Anterior cingulate cortex (tissue), 58 donors: ENCODE data around the gene IPP.
A peak's percentile ranks its signal among the peaks of the same experiment; 100 is the strongest.
"Not testable (repeated sequence)": the region's sequence is repeated elsewhere in the genome, so short reads cannot be mapped to it uniquely, and the experiment has no call there.

Source experiments
- DNase-seq, 58 donors: peaks; one replicate each; lab custom pipeline; 2025; lab: John Stamatoyannopoulos, UW

IPP gene

GRCh38 chr1:45750298-45751038 lies at the start of gene IPP:
TSS of gene IPP (minus strand) at chr1:45750653. CDS start at chr1:45746411, 4,242 bp downstream.
- DNase-seq: peak; percentile 25 to 96 (median 92)

GRCh38 chr1:45796946-45797345 lies 46.5 kb upstream of the IPP start:
- no peak for DNase-seq

GRCh38 chr1:45796381-45796780 lies 45.9 kb upstream of the IPP start:
- no peak for DNase-seq

GRCh38 chr1:45793942-45794604 lies 43.6 kb upstream of the IPP start:
- no peak for DNase-seq

GRCh38 chr1:45792744-45793143 lies 42.3 kb upstream of the IPP start:
- DNase-seq: no peak

- DNase-seq: no peak
Observed at GRCh38 chr1:45789601-45790000, 39.1 kb upstream of the IPP start.

GRCh38 chr1:45787905-45788304 lies 37.5 kb upstream of the IPP start:
- peak in 15 of 58 donors; percentile 1 to 31 (median 4) for DNase-seq

GRCh38 chr1:45785583-45785982 lies 35.1 kb upstream of the IPP start:
- no peak for DNase-seq

- DNase-seq: no peak
Observed at GRCh38 chr1:45775794-45776193, 25.3 kb upstream of the IPP start.

- DNase-seq: no peak
Observed at GRCh38 chr1:45772971-45773370, 22.5 kb upstream of the IPP start.

GRCh38 chr1:45769261-45769932 lies 18.9 kb upstream of the IPP start:
- no peak for DNase-seq

GRCh38 chr1:45767035-45767434 lies 16.6 kb upstream of the IPP start:
- DNase-seq: no peak

GRCh38 chr1:45765999-45766792 lies 15.7 kb upstream of the IPP start:
- no peak for DNase-seq

GRCh38 chr1:45762291-45762690 lies 11.8 kb upstream of the IPP start:
- no peak for DNase-seq

- no peak for DNase-seq
Observed at GRCh38 chr1:45755697-45756096, 5.2 kb upstream of the IPP start.

- DNase-seq: no peak
Observed at GRCh38 chr1:45753248-45754037, 3.0 kb upstream of the IPP start.

GRCh38 chr1:45752441-45753052 lies 2.1 kb upstream of the IPP start:
- DNase-seq: no peak

GRCh38 chr1:45752014-45752413 lies 1.6 kb upstream of the IPP start:
- DNase-seq: no peak

GRCh38 chr1:45751039-45751838 lies 786 bp upstream of the IPP start:
- not testable (repeated sequence) for DNase-seq
